ENCODE results near the gene EIF4A2. TPM values are rescaled to one million over a fixed set of nuclear protein-coding genes. Genes with fewer than 3 reads are reported as not detected.
A peak's percentile ranks its signal among the peaks of the same experiment; 100 is the strongest.
"Not testable (repeated sequence)": the region's sequence is repeated elsewhere in the genome, so short reads cannot be mapped to it uniquely, and the experiment has no call there.

EIF4A2 gene
- total RNA-seq, 1 donor from 2014 or later: 366 TPM

DNA sequence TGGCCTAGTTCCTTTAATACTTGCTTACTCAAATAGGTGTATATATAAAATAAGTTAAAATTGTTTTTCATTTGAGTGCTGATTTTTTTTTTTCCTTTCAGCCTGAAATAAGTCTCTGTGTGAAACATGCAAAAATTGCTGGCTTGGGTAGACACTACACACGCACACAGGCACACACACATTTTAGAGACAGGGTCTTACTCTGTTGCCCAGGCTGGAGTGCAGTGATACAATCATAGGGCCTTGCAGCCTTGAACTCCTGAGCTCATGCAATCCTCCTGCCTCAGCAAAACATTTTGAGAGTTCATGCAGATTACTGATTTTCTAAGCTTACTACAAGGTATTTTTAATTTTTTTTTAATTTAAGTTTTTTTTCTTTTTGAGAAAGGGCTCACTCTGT, 35.6 kb downstream of the EIF4A2 start:
- no peak for DNase-seq (ENCODE audit: low read depth)
- TF ChIP-seq, protein P1, sequence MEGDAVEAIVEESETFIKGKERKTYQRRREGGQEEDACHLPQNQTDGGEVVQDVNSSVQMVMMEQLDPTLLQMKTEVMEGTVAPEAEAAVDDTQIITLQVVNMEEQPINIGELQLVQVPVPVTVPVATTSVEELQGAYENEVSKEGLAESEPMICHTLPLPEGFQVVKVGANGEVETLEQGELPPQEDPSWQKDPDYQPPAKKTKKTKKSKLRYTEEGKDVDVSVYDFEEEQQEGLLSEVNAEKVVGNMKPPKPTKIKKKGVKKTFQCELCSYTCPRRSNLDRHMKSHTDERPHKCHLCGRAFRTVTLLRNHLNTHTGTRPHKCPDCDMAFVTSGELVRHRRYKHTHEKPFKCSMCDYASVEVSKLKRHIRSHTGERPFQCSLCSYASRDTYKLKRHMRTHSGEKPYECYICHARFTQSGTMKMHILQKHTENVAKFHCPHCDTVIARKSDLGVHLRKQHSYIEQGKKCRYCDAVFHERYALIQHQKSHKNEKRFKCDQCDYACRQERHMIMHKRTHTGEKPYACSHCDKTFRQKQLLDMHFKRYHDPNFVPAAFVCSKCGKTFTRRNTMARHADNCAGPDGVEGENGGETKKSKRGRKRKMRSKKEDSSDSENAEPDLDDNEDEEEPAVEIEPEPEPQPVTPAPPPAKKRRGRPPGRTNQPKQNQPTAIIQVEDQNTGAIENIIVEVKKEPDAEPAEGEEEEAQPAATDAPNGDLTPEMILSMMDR (conservative IDR thresholded peaks at IDR 0.05; ENCODE audit: low read depth, low read length): no peak
- no peak overlapping the region for H3K4me3 ChIP-seq (ENCODE audit: low read depth, low read length)

DNA sequence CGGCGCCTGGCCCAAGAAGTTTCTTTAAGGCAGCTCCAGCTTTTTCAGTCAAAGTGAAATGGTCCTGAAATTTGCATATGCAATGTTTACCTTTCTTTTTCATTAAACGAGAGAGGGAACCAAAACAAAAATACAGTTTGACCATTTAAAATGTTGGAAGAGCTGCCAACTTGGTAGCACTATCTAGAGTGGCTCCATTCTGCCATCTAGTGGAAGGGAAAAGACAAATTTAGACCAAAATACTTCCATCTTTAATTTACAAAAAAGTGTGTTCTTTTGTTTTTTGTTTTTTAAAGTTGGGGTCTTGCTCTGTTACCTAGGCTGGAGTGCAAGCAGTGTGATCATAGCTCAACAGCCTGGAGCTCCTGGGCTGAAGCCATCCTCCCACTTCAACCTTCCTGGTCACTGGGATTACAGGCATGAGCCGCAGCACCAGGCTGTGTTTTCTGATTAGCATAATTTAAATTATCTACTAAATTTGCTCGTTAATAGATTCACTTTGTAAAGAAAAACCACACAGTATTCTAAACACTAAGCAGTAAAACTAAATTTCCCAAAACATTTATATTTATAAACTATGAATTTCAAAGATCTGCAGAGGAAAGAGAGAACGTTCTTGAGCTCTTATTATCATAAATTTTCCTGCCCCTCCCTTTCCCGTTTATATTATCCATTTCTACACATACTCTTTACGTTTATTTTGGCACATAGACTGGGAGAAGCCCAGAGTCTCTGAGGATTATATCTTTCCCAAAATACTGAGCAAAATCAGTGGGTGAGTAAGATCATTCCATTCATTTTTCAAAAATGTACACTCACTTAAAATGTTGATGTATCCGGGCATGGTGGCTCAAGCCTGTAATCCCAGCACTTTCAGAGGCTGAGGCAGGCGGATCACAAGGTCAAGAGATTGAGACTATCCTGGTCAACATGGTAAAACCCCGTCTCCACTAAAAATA, 38.3 kb downstream of the EIF4A2 start:
- no peak for DNase-seq (ENCODE audit: low read depth)
- H3K4me3 ChIP-seq (ENCODE audit: low read depth, low read length): no peak overlapping the region
- TF ChIP-seq, protein P1 (conservative IDR thresholded peaks at IDR 0.05; ENCODE audit: low read depth, low read length): peak; percentile 77

DNA sequence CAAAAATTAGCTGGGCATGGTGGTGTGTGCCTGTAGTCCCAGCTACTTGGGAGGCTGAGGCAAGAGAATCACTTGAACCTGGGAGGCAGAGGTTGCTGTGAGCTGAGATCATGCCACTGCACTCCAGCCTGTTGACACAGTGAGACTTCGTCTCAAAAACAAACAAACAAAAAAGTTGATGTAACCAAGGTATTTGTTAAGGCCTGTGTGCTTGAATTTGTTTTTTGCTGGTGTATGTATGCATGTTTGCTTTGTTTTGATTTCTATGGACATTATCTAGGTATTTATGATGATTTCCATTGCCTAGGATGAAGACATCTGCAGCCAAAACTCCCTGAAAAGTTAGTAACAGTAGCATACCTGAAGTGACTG, 39.0 kb downstream of the EIF4A2 start:
- not testable (repeated sequence) for H3K4me3 ChIP-seq (ENCODE audit: low read depth, low read length); DNase-seq (ENCODE audit: low read depth)

DNA sequence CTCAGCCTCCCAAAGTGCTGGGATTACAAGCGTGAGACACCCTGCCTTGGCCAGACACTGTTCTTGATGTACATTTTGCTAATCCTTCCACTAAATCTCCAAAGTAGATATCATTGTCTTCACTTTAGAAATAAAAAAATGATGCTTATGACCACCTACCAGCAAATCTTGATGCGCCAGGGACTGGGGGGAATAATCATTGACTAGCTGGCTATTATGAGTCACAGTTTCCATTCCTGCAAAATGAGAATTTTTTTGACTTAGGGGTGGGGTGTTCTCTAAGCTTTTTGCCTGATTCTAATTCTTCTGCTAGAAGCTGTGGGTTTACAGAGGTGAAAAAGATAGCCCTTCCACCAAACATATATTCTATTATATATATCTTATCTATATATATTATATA, 40.0 kb downstream of the EIF4A2 start:
- no peak overlapping the region for H3K4me3 ChIP-seq (ENCODE audit: low read depth, low read length)
- TF ChIP-seq, protein P1 (conservative IDR thresholded peaks at IDR 0.05; ENCODE audit: low read depth, low read length): no peak
- DNase-seq (ENCODE audit: low read depth): no peak

DNA sequence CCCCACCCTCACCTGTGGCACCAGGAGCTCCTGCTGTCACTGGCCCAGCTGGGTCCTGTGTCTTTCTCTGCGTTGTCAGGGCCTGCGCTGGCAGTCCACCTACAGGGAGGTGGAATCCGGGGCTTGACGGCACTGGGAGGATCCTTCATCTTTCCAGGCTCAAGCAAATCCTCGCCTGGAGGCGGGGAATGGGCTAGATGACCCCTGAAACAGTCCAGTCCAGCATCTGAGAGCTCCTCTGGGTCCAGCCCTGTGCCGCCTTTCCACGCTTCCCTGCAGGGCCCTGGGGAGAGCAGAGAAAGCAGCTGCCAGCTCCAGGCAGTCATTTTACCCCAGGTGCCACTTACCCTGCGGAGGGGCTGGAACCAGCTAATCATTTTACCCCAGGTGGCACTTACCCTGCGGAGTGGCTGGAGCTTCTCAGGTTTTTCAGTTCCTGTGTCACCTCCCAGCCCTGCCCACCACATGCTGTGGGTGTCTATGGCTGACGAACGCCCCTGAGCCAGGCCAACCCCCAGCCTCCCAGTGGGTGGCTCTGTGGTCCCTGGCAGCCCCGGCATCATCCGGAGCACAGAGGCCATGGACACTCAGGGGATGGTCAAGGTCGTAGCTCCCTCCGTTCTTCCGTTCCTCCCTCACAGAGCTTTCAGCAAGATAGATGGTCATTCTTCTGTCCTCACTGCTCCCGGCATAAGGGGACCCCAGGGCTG, 41.2 kb downstream of the EIF4A2 start:
- H3K4me3 ChIP-seq (ENCODE audit: low read depth, low read length): no peak overlapping the region
- TF ChIP-seq, protein P1 (conservative IDR thresholded peaks at IDR 0.05; ENCODE audit: low read depth, low read length): no peak
- DNase-seq (ENCODE audit: low read depth): no peak

DNA sequence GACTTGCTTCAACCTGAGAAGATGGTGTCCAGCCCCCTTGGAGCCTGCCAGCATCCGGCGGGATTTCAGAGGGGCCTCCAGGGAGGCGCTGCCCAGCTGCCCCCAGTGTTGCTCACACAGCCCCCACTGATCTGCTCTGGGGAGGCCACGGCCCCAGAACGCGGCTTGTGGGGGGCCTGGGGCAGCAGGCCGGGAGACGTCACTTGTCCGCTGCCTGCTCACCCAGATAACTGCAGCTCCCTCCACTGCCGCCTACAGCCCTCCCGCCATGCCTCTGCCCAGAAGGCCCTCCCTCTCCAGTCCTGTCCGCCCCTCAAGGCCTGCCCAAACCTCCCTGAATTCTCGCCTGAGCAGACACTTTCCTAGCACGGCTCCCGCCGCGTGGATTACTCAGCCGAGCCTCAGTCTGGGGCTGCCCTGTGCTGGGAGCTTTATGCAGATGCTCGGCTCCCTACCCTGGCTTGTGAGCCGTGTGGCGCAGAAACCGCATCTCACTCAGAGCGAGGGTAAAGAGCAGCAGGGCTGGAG, 42.0 kb downstream of the EIF4A2 start:
- DNase-seq (ENCODE audit: low read depth): no peak
- H3K4me3 ChIP-seq (ENCODE audit: low read depth, low read length): no peak overlapping the region
- TF ChIP-seq, protein P1 (conservative IDR thresholded peaks at IDR 0.05; ENCODE audit: low read depth, low read length): no peak

DNA sequence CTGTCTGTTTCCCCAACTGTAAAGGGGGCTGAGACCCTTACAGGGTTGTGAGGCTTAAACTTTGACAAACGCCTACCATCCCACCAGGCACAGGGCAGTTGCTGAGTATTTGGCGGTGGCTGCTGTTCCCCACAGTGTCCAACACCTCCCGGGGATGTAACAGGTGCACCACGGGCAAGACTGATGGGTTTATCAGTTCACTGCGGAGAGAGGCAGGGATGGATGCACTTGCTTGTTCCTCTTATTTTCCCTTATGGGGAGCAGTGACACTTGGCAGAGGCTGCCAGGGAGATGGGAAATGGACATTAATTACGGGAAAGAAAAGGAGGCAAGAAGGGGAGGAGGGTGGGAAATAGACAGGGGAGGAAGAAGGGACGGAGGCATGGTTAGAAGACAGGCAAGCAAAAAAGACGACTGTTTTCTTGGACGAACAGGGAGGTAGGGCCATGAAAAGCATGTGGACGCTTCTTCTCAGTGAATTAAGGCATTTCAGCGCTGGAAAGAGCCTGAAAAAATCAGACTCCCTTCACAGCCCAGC, 42.6 kb downstream of the EIF4A2 start:
- no peak for DNase-seq (ENCODE audit: low read depth)
- H3K4me3 ChIP-seq (ENCODE audit: low read depth, low read length): no peak overlapping the region

More for the DNA sequence above, 42.6 kb downstream of the EIF4A2 start:
- TF ChIP-seq, protein P1 (conservative IDR thresholded peaks at IDR 0.05; ENCODE audit: low read depth, low read length): no peak
